ENCODE data around the gene PCK2. TPM values are rescaled to one million over a fixed set of nuclear protein-coding genes. Genes with fewer than 3 reads are reported as not detected.
"Not testable (repeated sequence)": the region's sequence is repeated elsewhere in the genome, so short reads cannot be mapped to it uniquely, and the experiment has no call there.

PCK2 gene
- total RNA-seq, 1 donor from 2014 or later = 62.7 TPM

GRCh38 chr14:24098229-24098926, 4.3 kb downstream of the PCK2 start:
- intact Hi-C loops (cut with micrococcal nuclease) = loop anchor here (10.0 kb wide), 1 partner anchor 336 kb away; no protein-coding TSS in a partner anchor
- no peak for DNase-seq (ENCODE audit: low spot score)
- Mint-ChIP-seq H3K36me3 (ENCODE audit: low read depth) (peaks cover 53% of the 10 kb centered on the region), H3K9me3 (no peaks in the 10 kb centered on the region), H3K27me3 (ENCODE audit: low read depth) (no peaks in the 10 kb centered on the region), H3K4me3 (ENCODE audit: low read depth) (no peak overlapping the region), H3K27ac (no peak overlapping the region), H3K4me1 (ENCODE audit: low read depth) (peaks cover 19% of the 10 kb centered on the region)

- no peak for DNase-seq (ENCODE audit: low spot score)
- Mint-ChIP-seq H3K9me3 (no peaks in the 10 kb centered on the region), H3K36me3 (ENCODE audit: low read depth) (peaks cover 61% of the 10 kb centered on the region), H3K27ac (no peak overlapping the region), H3K4me3 (ENCODE audit: low read depth) (no peak overlapping the region), H3K4me1 (ENCODE audit: low read depth) (peaks cover 16% of the 10 kb centered on the region), H3K27me3 (ENCODE audit: low read depth) (no peaks in the 10 kb centered on the region)
- intact Hi-C loops (cut with micrococcal nuclease) = loop anchor here (10.0 kb wide), 1 partner anchor 336 kb away; no protein-coding TSS in a partner anchor
These were observed 5.1 kb downstream of the PCK2 start for GRCh38 chr14:24098927-24099813.

- Mint-ChIP-seq H3K27me3 (ENCODE audit: low read depth) (no peaks in the 10 kb centered on the region), H3K9me3 (peaks cover 3% of the 10 kb centered on the region), H3K27ac (no peak overlapping the region), H3K4me3 (ENCODE audit: low read depth) (no peak overlapping the region), H3K4me1 (ENCODE audit: low read depth) (peaks cover 14% of the 10 kb centered on the region), H3K36me3 (ENCODE audit: low read depth) (peaks cover 69% of the 10 kb centered on the region)
- intact Hi-C loops (cut with micrococcal nuclease) = no loop called here
- DNase-seq (ENCODE audit: low spot score) = no peak
These were observed 6.3 kb downstream of the PCK2 start for GRCh38 chr14:24100197-24100981.

- Mint-ChIP-seq H3K27ac (no peak overlapping the region), H3K36me3 (ENCODE audit: low read depth) (peaks cover 64% of the 10 kb centered on the region), H3K4me3 (ENCODE audit: low read depth) (no peak overlapping the region), H3K9me3 (peaks cover 3% of the 10 kb centered on the region), H3K27me3 (ENCODE audit: low read depth) (no peaks in the 10 kb centered on the region), H3K4me1 (ENCODE audit: low read depth) (peaks cover 12% of the 10 kb centered on the region)
- DNase-seq (ENCODE audit: low spot score) = no peak
- intact Hi-C loops (cut with micrococcal nuclease) = no loop called here
These were observed 6.9 kb downstream of the PCK2 start for GRCh38 chr14:24100982-24101494.

- no peak overlapping the region for H3K4me3 Mint-ChIP-seq (ENCODE audit: low read depth)
- H3K4me1 Mint-ChIP-seq (ENCODE audit: low read depth) = peaks cover 9% of the 10 kb centered on the region
- intact Hi-C loops (cut with micrococcal nuclease) = no loop called here
- H3K27me3 Mint-ChIP-seq (ENCODE audit: low read depth) = no peaks in the 10 kb centered on the region
- no peak for DNase-seq (ENCODE audit: low spot score)
- H3K36me3 Mint-ChIP-seq (ENCODE audit: low read depth) = peaks cover 55% of the 10 kb centered on the region
- H3K27ac Mint-ChIP-seq = no peak overlapping the region
- H3K9me3 Mint-ChIP-seq = peaks cover 3% of the 10 kb centered on the region
These were observed 8.4 kb downstream of the PCK2 start for GRCh38 chr14:24102357-24103048.

GRCh38 chr14:24103451-24103850, 9.3 kb downstream of the PCK2 start:
- H3K27me3 Mint-ChIP-seq (ENCODE audit: low read depth) = no peaks in the 10 kb centered on the region
- DNase-seq (ENCODE audit: low spot score) = no peak
- peaks cover 10% of the 10 kb centered on the region for H3K4me1 Mint-ChIP-seq (ENCODE audit: low read depth)
- H3K36me3 Mint-ChIP-seq (ENCODE audit: low read depth) = peaks cover 55% of the 10 kb centered on the region
- H3K4me3 Mint-ChIP-seq (ENCODE audit: low read depth) = no peak overlapping the region
- no peak overlapping the region for H3K27ac Mint-ChIP-seq
- intact Hi-C loops (cut with micrococcal nuclease) = no loop called here
- H3K9me3 Mint-ChIP-seq = peaks cover 3% of the 10 kb centered on the region

- H3K9me3 Mint-ChIP-seq; intact Hi-C loops (cut with micrococcal nuclease); DNase-seq (ENCODE audit: low spot score); H3K27me3 Mint-ChIP-seq (ENCODE audit: low read depth); H3K4me3 Mint-ChIP-seq (ENCODE audit: low read depth): not testable (repeated sequence)
- Mint-ChIP-seq H3K27ac (peak overlapping the region; percentile 29), H3K36me3 (ENCODE audit: low read depth) (peaks cover 40% of the 10 kb centered on the region), H3K4me1 (ENCODE audit: low read depth) (peaks cover 16% of the 10 kb centered on the region)
These were observed 11.6 kb downstream of the PCK2 start for GRCh38 chr14:24105609-24106239.

GRCh38 chr14:24106672-24107271, 12.7 kb downstream of the PCK2 start:
- H3K4me3 Mint-ChIP-seq (ENCODE audit: low read depth) = no peak overlapping the region
- H3K27ac Mint-ChIP-seq = no peak overlapping the region
- DNase-seq (ENCODE audit: low spot score) = no peak
- no peaks in the 10 kb centered on the region for H3K27me3 Mint-ChIP-seq (ENCODE audit: low read depth)
- intact Hi-C loops (cut with micrococcal nuclease) = no loop called here
- H3K36me3 Mint-ChIP-seq (ENCODE audit: low read depth) = peaks cover 31% of the 10 kb centered on the region
- H3K9me3 Mint-ChIP-seq = peaks cover 3% of the 10 kb centered on the region
- peaks cover 17% of the 10 kb centered on the region for H3K4me1 Mint-ChIP-seq (ENCODE audit: low read depth)

- Mint-ChIP-seq H3K4me3 (ENCODE audit: low read depth) (no peak overlapping the region), H3K9me3 (peaks cover 3% of the 10 kb centered on the region), H3K27me3 (ENCODE audit: low read depth) (no peaks in the 10 kb centered on the region), H3K27ac (peak overlapping the region; percentile 93), H3K4me1 (ENCODE audit: low read depth) (peaks cover 18% of the 10 kb centered on the region), H3K36me3 (ENCODE audit: low read depth) (peaks cover 18% of the 10 kb centered on the region)
- intact Hi-C loops (cut with micrococcal nuclease) = loop anchor here (1.0 kb wide), 2 partner anchors 13 to 94 kb away; no protein-coding TSS in a partner anchor
- no peak for DNase-seq (ENCODE audit: low spot score)
These were observed 14.3 kb downstream of the PCK2 start for GRCh38 chr14:24108336-24108874.

- DNase-seq (ENCODE audit: low spot score) = no peak
- no peak overlapping the region for H3K4me3 Mint-ChIP-seq (ENCODE audit: low read depth)
- peaks cover 18% of the 10 kb centered on the region for H3K4me1 Mint-ChIP-seq (ENCODE audit: low read depth)
- H3K27ac Mint-ChIP-seq = no peak overlapping the region
- H3K36me3 Mint-ChIP-seq (ENCODE audit: low read depth) = peaks cover 3% of the 10 kb centered on the region
- no peaks in the 10 kb centered on the region for H3K9me3 Mint-ChIP-seq
- no peaks in the 10 kb centered on the region for H3K27me3 Mint-ChIP-seq (ENCODE audit: low read depth)
- intact Hi-C loops (cut with micrococcal nuclease) = loop anchor here (10.0 kb wide), 1 partner anchor 785 kb away; the partner anchor contains the start of gene PABPN1
These were observed 15.9 kb downstream of the PCK2 start for GRCh38 chr14:24110060-24110459.

- peaks cover 4% of the 10 kb centered on the region for H3K36me3 Mint-ChIP-seq (ENCODE audit: low read depth)
- H3K4me3 Mint-ChIP-seq (ENCODE audit: low read depth) = no peak overlapping the region
- H3K9me3 Mint-ChIP-seq = no peaks in the 10 kb centered on the region
- peaks cover 21% of the 10 kb centered on the region for H3K4me1 Mint-ChIP-seq (ENCODE audit: low read depth)
- intact Hi-C loops (cut with micrococcal nuclease) = loop anchor here (10.0 kb wide), 1 partner anchor 786 kb away; the partner anchor contains the start of gene PABPN1
- no peaks in the 10 kb centered on the region for H3K27me3 Mint-ChIP-seq (ENCODE audit: low read depth)
- H3K27ac Mint-ChIP-seq = no peak overlapping the region
- no peak for DNase-seq (ENCODE audit: low spot score)
These were observed 16.4 kb downstream of the PCK2 start for GRCh38 chr14:24110523-24110922.
